NCI-H1092 (cell line): ENCODE data around the gene GLCE.
"Not testable (repeated sequence)": the region's sequence is repeated elsewhere in the genome, so short reads cannot be mapped to it uniquely, and the experiment has no call there.

ENCODE experiments used
- DNase-seq: peaks from one replicate; lab custom pipeline; 2025; lab: John Stamatoyannopoulos, UW

The GLCE gene

DNA sequence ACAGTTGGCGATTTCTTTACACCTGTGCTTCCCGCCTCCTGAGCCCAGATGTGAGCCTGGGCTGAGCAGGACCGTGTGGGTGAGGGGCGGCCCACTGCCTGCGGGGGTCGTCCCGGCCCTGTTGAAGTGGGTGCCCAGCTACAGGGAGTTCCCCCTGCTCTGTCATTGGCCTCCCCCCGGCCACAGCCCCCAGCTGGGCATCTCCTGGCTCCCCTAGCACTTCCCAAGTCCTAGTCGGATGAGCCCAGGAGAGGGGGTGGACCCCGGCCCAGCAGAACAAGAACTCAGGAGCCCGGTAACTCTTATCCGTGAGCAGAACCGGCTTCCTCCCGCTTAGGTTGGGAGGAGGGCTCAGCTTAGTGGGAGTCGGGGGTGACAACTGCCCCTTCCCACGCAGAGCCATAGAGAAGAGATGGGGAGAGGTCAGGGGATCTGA, 139.0 kb downstream of the GLCE start:
- no peak for DNase-seq

DNA sequence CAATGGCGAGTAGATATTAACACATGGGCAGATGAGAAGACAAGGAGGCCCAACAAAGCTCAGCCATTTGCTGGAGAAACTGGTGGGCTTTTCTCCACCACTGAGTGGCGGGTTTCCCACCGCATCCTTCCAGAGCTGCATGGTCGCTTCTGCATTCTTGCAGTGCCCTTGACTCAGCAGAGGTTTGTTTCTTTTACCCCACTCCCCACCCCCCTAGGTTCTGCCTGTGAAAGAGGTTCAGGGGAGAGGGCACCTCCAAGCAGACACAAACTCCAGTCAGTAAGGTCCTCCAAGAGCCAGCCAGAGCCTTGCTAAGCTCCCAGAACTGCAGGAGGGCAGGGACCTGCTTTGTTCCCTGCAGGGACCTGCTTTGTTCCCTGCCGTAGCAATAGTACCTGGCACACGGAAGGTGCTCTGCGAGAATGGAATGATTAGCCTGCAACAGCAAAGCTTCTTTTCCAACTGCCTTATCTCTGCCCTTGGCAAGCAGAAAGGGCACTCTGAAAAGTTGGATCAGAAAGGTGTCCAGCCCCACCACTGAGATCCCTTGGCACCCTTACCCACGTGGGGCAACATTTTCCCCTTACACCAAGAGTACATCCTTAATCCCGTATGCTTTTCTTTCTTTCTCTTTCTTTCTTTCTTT, 139.6 kb downstream of the GLCE start:
- DNase-seq: no peak

DNA sequence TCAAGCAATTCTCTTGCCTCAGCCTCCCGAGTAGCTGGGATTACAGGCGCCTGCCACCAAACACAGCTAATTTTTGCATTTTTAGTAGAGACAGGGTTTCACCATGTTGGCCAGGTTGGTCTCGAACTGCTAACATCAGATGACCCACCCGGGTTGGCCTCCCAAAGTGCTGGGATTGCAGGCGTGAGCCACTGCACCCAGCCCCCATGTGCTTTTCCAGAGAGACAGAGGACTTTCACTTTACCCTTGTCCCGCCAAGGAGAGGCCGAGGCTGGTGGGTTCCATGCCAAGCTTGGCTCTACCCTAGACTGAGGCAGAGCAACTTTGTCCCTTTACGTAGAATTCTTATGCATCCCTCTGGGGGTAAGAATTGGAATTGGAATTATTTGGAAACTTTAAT, 140.7 kb downstream of the GLCE start:
- not testable (repeated sequence) for DNase-seq

DNA sequence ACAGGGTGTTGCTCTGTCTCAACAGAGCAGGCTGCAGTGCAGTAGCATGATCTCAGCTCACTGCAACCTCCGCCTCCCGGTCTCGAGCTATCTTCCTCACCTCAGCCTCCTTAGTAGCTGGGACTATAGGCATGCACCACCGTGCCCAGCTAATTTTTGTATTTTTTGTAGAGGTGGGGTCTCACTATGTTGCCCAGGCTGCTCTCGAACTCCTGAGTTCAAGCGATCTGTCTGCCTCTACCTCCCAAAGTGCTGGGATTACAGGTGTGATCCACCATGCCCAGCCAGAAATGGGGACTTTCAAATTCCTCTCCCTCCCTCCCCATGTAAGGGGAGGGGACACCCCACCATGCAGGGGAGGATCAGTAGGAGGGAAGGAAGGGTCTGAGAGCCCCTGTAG, 141.7 kb downstream of the GLCE start:
- DNase-seq: not testable (repeated sequence)

DNA sequence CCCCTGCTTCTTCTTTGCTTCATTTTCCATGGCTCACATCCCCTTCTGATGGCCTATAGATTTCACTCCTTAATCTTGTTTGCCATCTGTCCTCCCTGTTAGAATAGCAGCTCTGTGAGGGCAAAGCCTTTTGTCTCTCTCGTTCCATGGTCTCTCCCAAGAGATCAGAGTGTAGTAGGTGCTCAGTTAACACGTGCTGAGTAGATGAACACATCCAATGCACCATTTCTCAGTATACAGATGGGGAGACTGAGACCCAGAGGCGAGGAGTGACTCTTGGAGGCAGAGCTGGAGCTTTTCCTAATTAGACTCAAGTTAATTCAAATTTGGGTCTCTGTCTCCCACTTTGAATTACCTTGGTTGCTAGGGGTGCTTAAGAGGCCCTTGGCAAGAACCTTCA, 142.5 kb downstream of the GLCE start:
- DNase-seq: no peak

DNA sequence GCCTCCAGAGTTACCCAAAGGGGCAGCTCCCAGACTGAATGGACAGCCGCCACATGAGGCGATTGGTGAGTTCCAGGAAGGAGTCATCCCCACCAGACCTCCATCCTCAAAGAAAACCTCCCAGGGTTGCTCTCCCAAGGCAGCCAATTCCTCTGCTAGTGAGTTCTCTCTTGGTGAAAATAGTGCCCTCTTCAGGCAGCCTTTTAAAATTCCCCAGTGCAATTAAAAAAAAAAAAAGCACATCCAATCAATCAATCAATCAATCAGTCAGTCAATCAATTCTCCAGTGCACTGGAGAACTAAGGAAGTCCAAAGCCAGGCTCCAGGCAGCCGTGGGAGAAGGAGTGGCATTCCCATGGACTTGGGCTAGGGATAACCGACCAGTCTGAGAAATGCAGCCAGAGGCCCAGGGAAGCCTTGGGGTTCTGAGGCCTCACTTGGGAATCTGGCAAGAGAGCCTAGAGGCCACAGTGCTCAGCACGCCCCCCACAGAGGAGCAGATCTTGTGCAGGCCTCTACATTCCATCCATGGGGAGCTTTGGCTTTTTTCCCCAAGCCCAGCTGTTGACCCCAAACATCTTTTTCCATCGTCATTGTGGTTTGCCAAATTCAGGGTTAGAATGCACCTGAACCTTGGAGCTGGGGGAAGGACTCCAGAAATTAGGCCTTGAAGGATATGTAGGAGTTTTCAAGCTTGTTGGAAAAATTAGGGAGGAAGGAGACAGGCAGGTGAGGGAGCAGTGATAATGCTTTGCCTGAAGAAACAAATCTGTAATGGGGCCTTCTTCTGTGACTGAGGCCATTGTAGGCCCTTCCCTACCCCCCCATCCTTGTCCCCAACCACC, 143.1 kb downstream of the GLCE start:
- no peak for DNase-seq

DNA sequence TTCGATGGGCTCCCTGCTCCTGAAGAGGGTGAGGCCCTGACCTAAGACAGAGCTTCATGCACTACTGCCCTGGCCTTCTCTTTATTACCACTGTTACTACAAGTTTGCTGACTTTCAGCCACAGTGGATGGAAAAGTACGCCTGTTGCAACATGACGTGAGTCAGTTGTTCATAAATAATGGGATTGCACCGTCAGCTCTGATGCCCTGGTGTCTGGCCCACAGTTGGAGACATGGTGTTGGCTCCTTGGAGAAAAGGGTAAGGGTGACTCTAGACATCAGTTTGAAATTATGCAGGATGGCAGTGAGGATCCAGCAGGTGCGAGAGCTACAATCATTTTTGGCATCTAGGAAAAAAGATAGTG, 143.7 kb downstream of the GLCE start:
- DNase-seq: no peak

DNA sequence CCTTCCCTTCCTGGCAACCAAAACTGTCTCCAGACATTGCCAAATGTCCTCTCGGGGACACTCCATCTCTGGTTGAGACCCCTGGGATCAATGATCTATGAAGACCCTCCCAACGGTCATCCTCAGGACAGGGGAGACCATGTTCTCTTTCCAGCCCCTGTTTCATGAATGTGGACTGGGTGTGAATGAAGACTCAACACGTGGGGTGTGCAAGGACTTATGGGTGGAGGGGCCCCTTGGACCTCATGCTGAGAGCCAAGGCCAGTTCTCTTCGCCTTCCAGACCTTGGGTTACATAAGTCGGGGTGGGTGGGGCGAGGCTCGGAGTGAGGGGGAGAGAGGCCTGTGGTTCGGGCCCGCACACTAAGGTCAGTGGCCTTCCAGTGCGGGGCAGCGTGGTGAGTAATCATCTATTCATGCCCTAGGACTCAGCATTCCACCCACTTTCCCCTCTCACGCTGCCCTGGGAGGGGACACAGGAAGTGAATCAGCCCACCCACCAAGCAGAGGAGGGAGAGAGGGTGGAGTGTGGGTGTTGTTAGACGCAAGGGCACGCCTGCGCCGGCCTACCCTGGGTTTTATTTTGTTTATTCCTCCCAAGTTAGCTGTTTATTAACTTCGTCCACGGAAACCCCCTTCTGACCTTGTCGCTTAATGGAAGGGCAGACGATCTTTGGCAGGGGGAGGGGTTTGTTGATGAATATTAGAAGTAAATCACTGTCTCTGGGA, 144.9 kb downstream of the GLCE start:
- no peak for DNase-seq

DNA sequence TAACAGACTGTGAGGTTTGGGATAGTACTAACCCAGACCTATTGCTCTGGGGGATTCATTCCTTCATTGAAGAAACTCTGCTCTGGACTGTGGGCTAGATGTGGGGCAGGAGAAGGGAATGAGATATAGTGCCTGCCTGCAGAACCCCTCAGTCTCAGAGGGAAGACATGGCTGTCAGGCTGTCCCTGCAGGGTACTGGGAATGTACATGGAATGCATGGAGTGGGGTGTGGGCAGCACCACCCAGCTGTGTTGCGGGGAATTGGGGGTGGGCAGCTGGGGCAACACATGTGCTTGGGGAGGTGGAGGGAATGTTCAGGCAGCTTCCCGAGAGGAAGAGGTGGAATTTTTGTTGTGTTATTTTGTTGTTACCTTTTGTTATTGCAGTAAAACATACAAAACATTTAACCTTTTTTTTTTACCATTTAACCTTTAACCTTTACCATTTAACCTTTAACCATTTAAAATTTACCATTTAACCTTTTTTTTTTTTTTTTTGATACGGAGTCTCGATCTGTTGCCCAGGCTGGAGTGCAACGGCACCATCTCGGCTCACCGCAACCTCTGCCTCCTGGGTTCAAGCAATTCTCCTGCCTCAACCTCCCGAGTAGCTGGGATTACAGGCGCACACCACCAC, 145.6 kb downstream of the GLCE start:
- DNase-seq: no peak

DNA sequence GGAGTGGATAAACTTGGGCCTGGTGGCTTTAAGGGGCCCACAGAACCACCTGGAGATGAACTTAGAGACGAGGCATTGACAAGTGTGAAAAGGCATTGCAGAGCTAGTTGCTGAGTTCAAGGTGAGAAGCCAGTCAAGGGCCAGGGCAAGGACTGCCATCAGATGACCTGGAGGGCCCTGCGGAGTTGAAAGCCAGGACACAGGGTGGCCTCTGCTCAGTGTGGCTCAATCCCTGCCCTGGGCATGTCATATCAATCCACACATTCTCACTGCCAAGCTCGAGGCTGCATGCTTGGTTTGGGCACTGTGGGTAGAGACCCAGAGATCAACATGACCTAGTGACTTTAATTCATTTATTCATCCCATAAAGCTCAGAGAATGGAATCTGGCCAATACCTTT, 147.5 kb downstream of the GLCE start:
- no peak for DNase-seq

DNA sequence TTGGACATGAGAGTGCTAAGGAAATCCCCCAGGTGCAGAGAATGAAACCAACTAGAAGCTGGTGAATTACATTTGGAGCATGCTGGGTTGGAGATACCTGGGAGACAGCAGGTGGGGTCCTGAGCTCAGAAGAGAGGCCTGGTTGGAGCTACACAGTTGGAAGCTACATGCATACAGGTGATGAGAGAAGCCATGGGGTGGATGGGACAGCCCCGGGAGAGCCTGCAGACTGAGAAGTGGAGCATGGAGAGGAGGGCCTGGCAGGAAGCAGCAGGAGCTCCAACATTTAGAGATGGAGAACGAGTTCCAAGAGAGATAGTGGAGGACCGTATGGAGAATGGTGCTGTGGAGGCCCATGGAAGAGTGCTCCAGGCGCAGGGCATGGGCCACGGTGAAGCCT, 148.5 kb downstream of the GLCE start:
- DNase-seq: no peak

DNA sequence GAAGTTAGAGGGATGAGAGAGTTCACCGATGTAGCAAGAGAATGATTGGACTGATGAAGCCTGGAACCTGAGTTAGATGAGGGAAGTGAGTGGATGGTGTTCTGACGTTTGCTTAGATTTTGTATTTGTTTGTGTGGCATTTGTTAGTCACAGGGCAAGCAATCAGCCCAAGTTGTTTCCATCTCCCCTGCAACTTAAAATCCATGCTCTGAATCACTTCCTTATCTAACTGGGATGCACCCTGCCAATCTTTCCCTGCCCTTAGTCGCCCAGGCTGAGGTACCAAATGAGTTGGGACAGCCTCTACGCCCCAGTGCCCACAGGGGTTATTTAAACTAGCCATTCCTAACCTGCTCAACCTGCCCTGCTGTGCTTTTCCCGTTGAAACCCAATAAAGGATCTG, 150.9 kb downstream of the GLCE start:
- no peak for DNase-seq

DNA sequence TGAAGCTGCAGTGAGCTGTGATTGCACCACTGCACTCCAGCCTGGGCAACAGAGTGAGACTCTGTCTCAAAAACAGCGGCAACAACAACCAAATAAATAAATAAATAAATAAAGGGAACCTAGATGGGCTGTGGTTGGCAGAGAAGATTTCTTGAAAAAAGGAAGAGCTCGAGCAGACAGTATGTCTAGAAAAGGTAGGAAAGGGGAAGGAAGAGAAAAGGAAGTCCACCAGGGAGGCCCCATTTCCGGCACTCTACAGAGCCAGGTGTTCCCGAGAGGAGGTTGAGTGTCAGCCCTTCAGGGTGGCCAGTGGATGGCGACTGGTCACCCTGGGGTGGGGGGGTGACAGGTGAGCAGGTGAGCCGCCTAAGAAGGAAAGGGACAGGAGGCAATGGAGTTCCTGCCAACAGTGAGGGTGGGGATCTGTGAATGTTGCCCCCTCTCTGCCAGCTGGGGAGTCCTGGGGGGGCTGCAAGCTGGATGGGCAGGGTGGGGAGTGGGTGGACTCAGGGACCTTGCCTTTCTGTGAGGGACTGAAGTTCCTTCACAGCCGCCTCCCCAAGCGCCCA, 153.1 kb downstream of the GLCE start:
- no peak for DNase-seq

DNA sequence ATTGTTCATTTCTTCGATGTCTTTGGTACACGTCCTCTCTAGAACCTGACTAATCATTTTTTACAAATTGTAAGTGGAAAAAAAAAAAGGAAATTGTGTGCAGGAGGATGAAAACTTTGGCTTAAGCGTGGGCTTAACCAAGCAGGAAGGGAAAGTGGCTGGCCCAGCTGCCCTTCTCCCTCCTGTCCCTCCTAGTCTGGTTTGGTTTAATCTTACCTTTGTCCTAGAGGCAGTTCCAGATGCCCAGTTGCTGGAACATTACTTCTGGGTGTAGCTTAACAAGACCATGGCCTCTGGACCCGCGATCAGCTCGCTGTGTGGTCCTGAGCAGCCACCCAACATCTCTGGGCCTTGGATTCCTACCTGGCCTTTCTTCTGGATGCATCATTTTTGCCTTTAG, 153.7 kb downstream of the GLCE start:
- no peak for DNase-seq

DNA sequence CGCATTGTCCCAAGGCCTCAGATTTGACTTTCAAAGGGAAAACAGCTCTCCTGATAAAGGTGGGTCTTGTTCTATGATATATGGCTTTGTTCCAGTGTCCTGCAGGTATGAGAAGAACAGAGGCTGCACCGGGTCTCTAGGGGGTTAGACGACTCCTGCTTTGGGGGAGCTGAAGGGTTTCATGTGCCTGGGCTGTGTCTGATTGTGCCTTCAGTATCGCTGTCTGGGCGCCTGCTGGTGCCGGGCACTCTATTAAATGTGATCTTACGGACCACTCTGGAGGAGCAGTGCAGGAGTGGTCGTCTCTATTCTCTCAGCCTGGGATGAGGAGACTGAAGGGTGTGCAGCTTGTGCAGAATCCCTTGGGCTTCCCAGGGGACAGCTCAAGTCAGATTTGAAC, 154.3 kb downstream of the GLCE start:
- DNase-seq: no peak

DNA sequence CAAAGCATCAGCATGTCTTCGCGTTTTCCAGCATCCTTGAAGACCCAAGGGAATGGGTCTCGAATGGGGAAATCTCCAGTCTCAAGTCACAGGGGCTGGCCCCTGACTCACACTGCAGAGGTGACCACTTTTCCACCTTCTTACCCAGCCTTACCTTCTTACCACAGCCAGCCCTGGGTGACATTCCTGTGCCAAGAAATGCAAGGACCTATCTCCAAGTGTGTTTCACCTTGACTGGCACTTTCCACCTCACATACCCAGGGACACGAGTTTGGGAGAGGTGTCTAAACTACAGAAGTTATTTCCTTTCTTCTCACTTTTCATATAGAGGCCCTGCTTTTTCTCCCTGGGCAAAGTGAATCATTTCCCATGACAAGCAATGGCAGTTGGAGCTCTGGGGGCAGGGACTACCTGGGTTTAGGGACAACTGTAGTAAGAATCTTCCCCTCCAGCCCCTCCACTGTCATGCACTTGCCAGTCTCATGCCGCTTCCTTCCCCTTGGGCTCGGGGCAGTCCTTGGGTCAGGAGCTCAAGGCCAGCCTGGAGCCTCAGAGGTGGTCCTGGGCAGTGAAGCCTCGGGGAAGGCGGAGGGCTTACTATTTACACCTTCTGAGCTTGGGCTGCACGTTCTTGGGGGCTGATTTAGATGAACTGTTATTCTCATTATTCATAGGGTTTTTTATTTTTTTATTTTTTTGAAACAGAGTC, 155.1 kb downstream of the GLCE start:
- DNase-seq: no peak

DNA sequence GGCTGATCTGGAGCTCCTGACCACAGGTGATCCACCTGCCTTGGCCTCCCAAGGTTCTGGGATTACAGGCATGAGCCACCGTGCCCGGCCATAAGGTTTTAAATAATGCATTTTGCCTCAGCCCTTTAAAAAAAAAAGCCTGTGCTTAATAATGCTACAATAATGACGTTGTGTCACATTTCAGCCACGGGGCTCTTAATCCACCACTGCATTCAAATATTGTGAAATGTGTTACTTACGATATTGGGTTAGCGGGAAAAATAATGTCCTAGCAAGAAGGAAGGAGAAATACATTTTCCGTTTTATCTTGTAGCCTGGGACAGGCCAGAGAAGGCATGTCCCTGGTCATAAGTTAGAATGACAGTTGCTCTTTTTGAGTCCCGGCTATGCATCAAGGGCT, 155.9 kb downstream of the GLCE start:
- DNase-seq: no peak

DNA sequence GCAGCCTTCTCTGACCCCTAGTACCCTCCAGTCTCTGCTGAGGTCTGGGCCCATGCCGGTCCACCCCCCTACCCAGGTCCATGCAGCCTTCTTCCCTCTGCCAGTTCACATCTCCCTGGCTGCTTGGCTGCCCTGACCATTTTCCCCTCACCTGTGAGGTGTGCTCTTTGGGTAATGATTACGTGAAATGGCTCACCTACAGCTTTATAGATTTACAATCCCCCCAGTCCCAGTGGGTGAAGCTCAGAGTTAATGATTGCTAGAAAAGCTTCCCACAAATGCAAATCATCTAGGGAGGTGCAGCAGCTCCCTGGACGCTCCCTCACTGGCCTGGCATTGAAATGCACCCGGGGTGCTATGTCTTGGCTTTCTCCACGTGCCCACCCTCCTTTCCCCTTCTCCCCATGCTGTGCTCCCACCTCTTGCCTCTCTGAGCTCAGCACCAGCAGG, 157.0 kb downstream of the GLCE start:
- no peak for DNase-seq

DNA sequence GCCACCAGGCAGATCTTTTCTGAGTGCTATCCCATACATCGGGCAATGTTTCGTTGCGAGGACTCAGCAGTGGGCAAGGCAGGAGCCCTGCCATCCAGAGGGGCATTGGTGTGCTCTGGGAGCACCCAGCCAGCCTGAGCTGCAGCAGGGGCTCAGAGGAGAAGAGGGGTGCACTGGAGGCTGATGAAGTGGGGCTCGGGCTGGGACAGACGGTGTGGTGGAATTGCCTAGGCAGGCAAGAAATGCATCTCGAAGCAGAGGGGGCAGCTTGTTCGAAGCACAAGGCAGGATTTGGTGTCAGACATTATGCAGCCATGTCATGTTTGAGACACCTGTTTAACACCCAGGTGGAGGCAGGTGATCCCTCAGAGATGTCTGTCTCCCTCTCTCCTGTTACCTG, 157.6 kb downstream of the GLCE start:
- no peak for DNase-seq

DNA sequence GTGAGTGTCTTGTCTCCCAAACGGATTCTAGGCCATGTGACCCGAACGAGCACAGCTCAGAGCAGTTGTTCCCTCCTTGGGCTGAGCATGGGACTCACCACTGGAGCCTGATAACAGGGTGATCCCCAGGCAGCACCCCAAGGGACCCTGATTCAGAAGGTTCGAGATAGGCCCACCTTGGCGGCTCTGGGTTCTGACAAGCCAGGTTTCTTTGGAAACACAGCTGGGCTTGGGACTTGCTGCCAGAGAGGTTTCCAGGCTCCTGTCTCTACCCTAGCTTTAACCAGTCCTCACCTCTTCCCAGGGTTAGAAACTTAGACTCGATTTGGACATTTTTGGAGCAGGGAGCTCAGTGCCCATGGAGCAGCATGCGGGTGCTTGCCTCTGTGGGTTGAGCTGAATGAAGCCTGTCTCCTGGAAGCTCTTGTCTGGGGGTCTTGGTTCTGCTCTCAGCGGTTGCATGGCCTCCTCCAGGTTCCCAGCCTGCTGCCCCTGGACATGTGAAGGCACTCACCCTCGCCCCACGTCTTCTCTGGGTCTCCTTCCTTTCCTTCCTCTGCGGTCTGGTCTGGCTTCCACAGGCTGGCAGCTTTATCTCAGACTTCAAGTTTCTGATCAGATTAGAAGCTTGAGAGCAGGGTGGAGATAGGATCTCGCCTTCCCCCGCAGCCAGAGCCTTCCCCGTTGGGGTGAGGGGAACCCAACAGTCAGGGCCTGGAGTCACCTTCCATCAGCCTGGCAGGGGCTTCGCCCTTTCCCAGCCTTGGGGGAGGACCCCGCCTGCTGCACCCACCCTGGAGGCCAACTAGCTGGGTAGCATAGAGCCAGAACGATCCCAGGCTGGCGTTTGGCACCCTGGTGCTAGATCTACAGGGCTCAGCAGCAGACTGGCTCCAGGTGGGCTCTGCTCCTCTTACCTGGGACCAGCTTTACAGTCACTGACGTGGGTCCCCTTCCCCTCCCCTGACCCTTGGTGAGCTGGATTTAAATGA, 159.2 kb downstream of the GLCE start:
- no peak for DNase-seq
